Uterus (tissue), 2 donors: ENCODE measurements around the gene DIRAS1.

Experiments used
- CTCF ChIP-seq, 4 experiments: fragments of 200-600 bp in 2 of 4; fragments of 450-650 bp in 2 of 4; sonication (generic) in 2 of 4; IDR thresholded peaks; one replicate each; pipeline ENCODE4 v1.5.1; 2016 to 2019; ENCODE audit warnings: antibody characterized with exemption in 4 of 4, mild to moderate bottlenecking in 2 of 4, moderate library complexity in 1 of 4
- POLR2A ChIP-seq, 2 donors: fragments of 450-650 bp; IDR thresholded peaks; one replicate each; pipeline ENCODE4 v1.6.1; 2016; ENCODE audit warnings: antibody characterized with exemption in 2 of 2, mild to moderate bottlenecking in 1 of 2, moderate library complexity in 1 of 2

GRCh38 chr19:2711875-2712205, 9.3 kb downstream of the DIRAS1 start:
- TF ChIP-seq CTCF (IDR thresholded peaks at IDR 0.05) (no peak), POLR2A (IDR thresholded peaks at IDR 0.05) (no peak)
